Astrocyte (in vitro differentiated cells and primary cell): ENCODE measurements around the gene EPHB4. TPM values are rescaled to one million over a fixed set of nuclear protein-coding genes. Genes with fewer than 3 reads are reported as not detected.

Experiments used
- DNase-seq: peaks from one replicate; pipeline ENCODE4 v3.0.0-alpha.2; 2010; ENCODE audit warnings: low read depth
- FAIRE-seq: peaks from 2 replicates; lab custom pipeline; 2011; peaks lifted over from hg19 to GRCh38; lab: Jason Lieb, UNC
- H2AFZ ChIP-seq: 2 replicates; pipeline ENCODE4 v1.6.0; 2012; ENCODE audit warnings: low read depth, low read length, inconsistent platforms
- H3K27ac ChIP-seq: 2 replicates; pipeline ENCODE4 v1.5.1; 2011; ENCODE audit warnings: low read depth, low read length, inconsistent platforms
- H3K27me3 ChIP-seq: 2 replicates; pipeline ENCODE4 v1.6.0; 2011; ENCODE audit warnings: low read length, inconsistent platforms; ENCODE audit not compliant: insufficient read depth
- H3K36me3 ChIP-seq: 2 replicates; pipeline ENCODE4 v1.5.1; 2011; ENCODE audit warnings: low read length, inconsistent platforms; ENCODE audit not compliant: insufficient read depth
- H3K4me1 ChIP-seq: 2 replicates; pipeline ENCODE4 v1.5.1; 2011; ENCODE audit warnings: low read length, inconsistent platforms; ENCODE audit not compliant: insufficient read depth
- H3K4me2 ChIP-seq: 2 replicates; pipeline ENCODE4 v1.6.0; 2012; ENCODE audit warnings: low read length, inconsistent platforms
- H3K4me3 ChIP-seq: 2 replicates; pipeline ENCODE4 v1.5.1; 2011; ENCODE audit warnings: low read depth, mild to moderate bottlenecking, low read length, inconsistent platforms; ENCODE audit not compliant: insufficient read depth
- H3K79me2 ChIP-seq: 2 replicates; pipeline ENCODE4 v1.6.0; 2012; ENCODE audit warnings: mild to moderate bottlenecking, low read length, inconsistent platforms; ENCODE audit not compliant: insufficient read depth
- H3K9ac ChIP-seq: 2 replicates; pipeline ENCODE4 v1.6.0; 2012; ENCODE audit warnings: mild to moderate bottlenecking, low read length, inconsistent platforms
- H3K9me3 ChIP-seq: 2 replicates; pipeline ENCODE4 v1.5.1; 2012; ENCODE audit warnings: low read depth, mild to moderate bottlenecking, low read length, inconsistent platforms; ENCODE audit not compliant: insufficient read depth
- H4K20me1 ChIP-seq: 2 replicates; pipeline ENCODE4 v1.6.0; 2012; ENCODE audit warnings: low read length, inconsistent platforms; ENCODE audit not compliant: insufficient read depth
- H3K27ac Mint-ChIP-seq: one replicate; pipeline ENCODE4 v1.8.0; 2021; ENCODE audit warnings: mild to moderate bottlenecking, mixed read lengths; ENCODE audit not compliant: unreplicated experiment
- H3K27me3 Mint-ChIP-seq: one replicate; pipeline ENCODE4 v1.8.0; 2021; ENCODE audit warnings: low read depth, mixed read lengths; ENCODE audit not compliant: unreplicated experiment
- H3K36me3 Mint-ChIP-seq: one replicate; pipeline ENCODE4 v1.8.0; 2021; ENCODE audit warnings: low read depth, mixed read lengths; ENCODE audit not compliant: unreplicated experiment
- H3K4me1 Mint-ChIP-seq: one replicate; pipeline ENCODE4 v1.8.0; 2021; ENCODE audit warnings: low read depth, mixed read lengths; ENCODE audit not compliant: unreplicated experiment
- H3K4me3 Mint-ChIP-seq: one replicate; pipeline ENCODE4 v1.8.0; 2021; ENCODE audit warnings: mild to moderate bottlenecking, moderate library complexity, mixed read lengths; ENCODE audit not compliant: unreplicated experiment
- H3K9me3 Mint-ChIP-seq: one replicate; pipeline ENCODE4 v1.8.0; 2021; ENCODE audit warnings: mild to moderate bottlenecking, mixed read lengths; ENCODE audit not compliant: unreplicated experiment
- CTCF ChIP-seq: IDR thresholded peaks from 2 replicates; pipeline ENCODE4 v1.5.1; 2011; ENCODE audit warnings: low read depth, mild to moderate bottlenecking, inconsistent platforms, low read length, moderate library complexity; ENCODE audit not compliant: insufficient read depth
- EZH2 ChIP-seq: IDR thresholded peaks from 2 replicates; pipeline ENCODE4 v1.6.1; 2012; ENCODE audit warnings: mild to moderate bottlenecking, low read length, inconsistent platforms; ENCODE audit not compliant: insufficient read depth
- total RNA-seq: library from RNA; stranded (reverse); gene quantifications from 2 replicates; pipeline ENCODE4 v1.2.1, GENCODE V29; 2021

The EPHB4 gene
- total RNA-seq, 1 donor from 2014 or later, result 73.6 TPM

GRCh38 chr7:100806276-100806675 is 21.0 kb downstream of the EPHB4 start:
- TF ChIP-seq CTCF (no peak), EZH2 (no peak)
- Histone ChIP-seq H3K9ac (no peak overlapping the region), H3K9me3 (no peaks in the 10 kb centered on the region), H3K27ac (no peak overlapping the region), H4K20me1 (peaks cover 29% of the 10 kb centered on the region), H3K27me3 (no peaks in the 10 kb centered on the region), H3K79me2 (no peaks in the 10 kb centered on the region), H3K4me2 (no peak overlapping the region), H2AFZ (no peak overlapping the region), H3K36me3 (peaks cover 23% of the 10 kb centered on the region), H3K4me1 (peaks cover 22% of the 10 kb centered on the region), H3K4me3 (no peak overlapping the region)
- H3K36me3 Mint-ChIP-seq, result peaks cover 37% of the 10 kb centered on the region
- H3K27ac Mint-ChIP-seq, result no peak overlapping the region
- FAIRE-seq (no peak), DNase-seq (no peak)
- no peaks in the 10 kb centered on the region for H3K9me3 Mint-ChIP-seq
- peaks cover 19% of the 10 kb centered on the region for H3K4me1 Mint-ChIP-seq
- no peak overlapping the region for H3K4me3 Mint-ChIP-seq
- H3K27me3 Mint-ChIP-seq, result no peaks in the 10 kb centered on the region

- no peaks in the 10 kb centered on the region for H3K79me2 ChIP-seq
- no peaks in the 10 kb centered on the region for H3K27me3 ChIP-seq
- H3K9me3 ChIP-seq, result no peaks in the 10 kb centered on the region
- no peak overlapping the region for H2AFZ ChIP-seq
- Mint-ChIP-seq H3K27me3 (no peaks in the 10 kb centered on the region), H3K9me3 (peaks cover 2% of the 10 kb centered on the region), H3K27ac (no peak overlapping the region), H3K4me3 (peak overlapping the region; percentile 47), H3K36me3 (peaks cover 34% of the 10 kb centered on the region), H3K4me1 (peaks cover 20% of the 10 kb centered on the region)
- H3K36me3 ChIP-seq, result peaks cover 17% of the 10 kb centered on the region
- TF ChIP-seq CTCF (no peak), EZH2 (no peak)
- FAIRE-seq (no peak), DNase-seq (no peak)
- peaks cover 24% of the 10 kb centered on the region for H4K20me1 ChIP-seq
- H3K27ac ChIP-seq, result no peak overlapping the region
- H3K4me2 ChIP-seq, result no peak overlapping the region
- no peak overlapping the region for H3K4me3 ChIP-seq
- H3K9ac ChIP-seq, result no peak overlapping the region
- H3K4me1 ChIP-seq, result peaks cover 22% of the 10 kb centered on the region
Measured at GRCh38 chr7:100804681-100805431, 22.5 kb downstream of the EPHB4 start.
